ENCODE measurements around the gene HSPA1B.
"Not testable (repeated sequence)": the region's sequence is repeated elsewhere in the genome, so short reads cannot be mapped to it uniquely, and the experiment has no call there.

GRCh38 chr6:31820399-31820798, 7.1 kb upstream of the HSPA1B start:
- TF ChIP-seq CTCF, EP300, POLR2A (IDR thresholded peaks at IDR 0.05): not testable (repeated sequence)

Measured in tibial nerve (tissue), 4 donors.